CD14-positive monocyte (primary cell): ENCODE measurements around the gene ZNF324. TPM values are rescaled to one million over a fixed set of nuclear protein-coding genes. Genes with fewer than 3 reads are reported as not detected.

Source experiments
- DNase-seq, 3 donors: peaks; one replicate each; pipeline ENCODE4 v3.0.0-alpha.2; 2011 to 2022
- H2AFZ ChIP-seq: 2 replicates; pipeline ENCODE4 v1.6.0; 2012; ENCODE audit warnings: mild to moderate bottlenecking, low read depth, low read length, inconsistent platforms; ENCODE audit not compliant: insufficient read depth, poor library complexity, severe bottlenecking
- H3K27ac ChIP-seq, 2 donors: 1 replicate in 1 of 2; 2 replicates in 1 of 2; pipeline ENCODE4 v1.5.1; 2012 to 2013; ENCODE audit warnings: low read length in 2 of 2, control low read depth in 1 of 2, inconsistent platforms in 1 of 2, low read depth in 1 of 2, mild to moderate bottlenecking in 1 of 2
- H3K27me3 ChIP-seq, 2 donors: one replicate each; pipeline versions ENCODE4 v1.6.0 to v1.6.1; 2011 to 2013; ENCODE audit warnings: low read length in 2 of 2; ENCODE audit not compliant: control insufficient read depth in 2 of 2, insufficient read depth in 2 of 2
- H3K36me3 ChIP-seq, 2 donors: replicated peaks in 1 of 2; 1 replicate in 1 of 2; 2 replicates in 1 of 2; pipeline versions ENCODE4 v1.5.1 to v1.6.1; 2012 to 2013; ENCODE audit warnings: low read length in 2 of 2, control low read depth in 1 of 2, inconsistent platforms in 1 of 2, mild to moderate bottlenecking in 1 of 2; ENCODE audit not compliant: insufficient read depth in 2 of 2, control insufficient read depth in 1 of 2
- H3K4me1 ChIP-seq, 2 donors: 1 replicate in 1 of 2; 2 replicates in 1 of 2; pipeline versions ENCODE4 v1.5.1 to v1.6.1; 2012 to 2013; ENCODE audit warnings: low read length in 2 of 2, control low read depth in 1 of 2, inconsistent platforms in 1 of 2, mild to moderate bottlenecking in 1 of 2, moderate library complexity in 1 of 2; ENCODE audit not compliant: insufficient read depth in 2 of 2, control insufficient read depth in 1 of 2
- H3K4me2 ChIP-seq: replicated peaks from 2 replicates; pipeline ENCODE3; 2012; ENCODE audit warnings: low read length, moderate library complexity, mild to moderate bottlenecking; ENCODE audit not compliant: poor library complexity, severe bottlenecking; ENCODE audit errors: extremely low read depth
- H3K4me3 ChIP-seq, 3 experiments: fragments of 200-600 bp in 1 of 3; sonication (generic) in 1 of 3; replicated peaks in 1 of 3; 1 replicate in 2 of 3; 2 replicates in 1 of 3; pipeline ENCODE4 v1.5.1; 2011 to 2013; ENCODE audit warnings: low read length in 3 of 3, mild to moderate bottlenecking in 3 of 3, control low read depth in 2 of 3, low read depth in 2 of 3, inconsistent platforms in 1 of 3, moderate library complexity in 1 of 3
- H3K79me2 ChIP-seq: 2 replicates; pipeline ENCODE4 v1.6.0; 2012; ENCODE audit warnings: mild to moderate bottlenecking, control low read depth, inconsistent platforms, low read length, moderate library complexity; ENCODE audit not compliant: insufficient read depth
- H3K9ac ChIP-seq: 2 replicates; pipeline ENCODE4 v1.6.0; 2017; ENCODE audit warnings: low read length, mild to moderate bottlenecking; ENCODE audit not compliant: insufficient read depth, poor library complexity, severe bottlenecking
- H3K9me3 ChIP-seq, 2 donors: replicated peaks in 1 of 2; 1 replicate in 1 of 2; 2 replicates in 1 of 2; pipeline versions ENCODE4 v1.5.1 to v1.6.1; 2012 to 2013; ENCODE audit warnings: low read length in 2 of 2, control low read depth in 1 of 2; ENCODE audit not compliant: control insufficient read depth in 1 of 2, insufficient read depth in 1 of 2
- H4K20me1 ChIP-seq: 2 replicates; pipeline ENCODE4 v1.6.0; 2012; ENCODE audit warnings: mild to moderate bottlenecking, low read length, control low read depth, moderate library complexity; ENCODE audit not compliant: insufficient read depth
- H3K27ac Mint-ChIP-seq, 7 donors: one replicate each; pipeline ENCODE4 v1.8.0; 2020; ENCODE audit warnings: mild to moderate bottlenecking in 7 of 7, mixed read lengths in 7 of 7, moderate library complexity in 6 of 7, inconsistent platforms in 2 of 7
- H3K27me3 Mint-ChIP-seq, 3 donors: one replicate each; pipeline ENCODE4 v1.8.0; 2021 to 2022; ENCODE audit warnings: low read depth in 3 of 3, mild to moderate bottlenecking in 3 of 3, mixed read lengths in 3 of 3, moderate library complexity in 3 of 3, inconsistent platforms in 1 of 3
- H3K36me3 Mint-ChIP-seq, 2 donors: one replicate each; pipeline ENCODE4 v1.8.0; 2020; ENCODE audit warnings: mixed read lengths in 2 of 2, inconsistent platforms in 1 of 2, mild to moderate bottlenecking in 1 of 2
- H3K4me1 Mint-ChIP-seq: one replicate; pipeline ENCODE4 v1.8.0; 2020; ENCODE audit warnings: mild to moderate bottlenecking, mixed read lengths
- H3K4me3 Mint-ChIP-seq, 2 donors: one replicate each; pipeline ENCODE4 v1.8.0; 2020; ENCODE audit warnings: mild to moderate bottlenecking in 2 of 2, mixed read lengths in 2 of 2, moderate library complexity in 1 of 2
- H3K9me3 Mint-ChIP-seq, 7 donors: one replicate each; pipeline ENCODE4 v1.8.0; 2020 to 2022; ENCODE audit warnings: mixed read lengths in 7 of 7, mild to moderate bottlenecking in 6 of 7, moderate library complexity in 6 of 7, inconsistent platforms in 2 of 7
- CTCF ChIP-seq: fragments of 200-600 bp; IDR thresholded peaks from one replicate; pipeline ENCODE4 v1.8.0; 2022; ENCODE audit warnings: antibody characterized with exemption, mild to moderate bottlenecking
- WGBS: methylation state at CpG from one replicate; pipeline ENCODE4 v1.1.5; 2013; ENCODE audit warnings: missing lambda C conversion rate; ENCODE audit not compliant: insufficient coverage; 5-methylcytosine and 5-hydroxymethylcytosine counted together
- intact Hi-C, 2 donors: fragments of 100-400 bp; cut with micrococcal nuclease; formaldehyde crosslinking; loops; one replicate each; pipeline versions ENCODE4 v1.15.0 to v1.15.1; 2023
- polyA plus RNA-seq, 3 donors: library from polyadenylated mRNA; depleted of rRNA in 1 of 3; unstranded in 2 of 3; stranded (reverse) in 1 of 3; fragments of 300-500 nt in 2 of 3; fragments of >200 nt in 1 of 3; fragmentation: Illumina TruSeq in 2 of 3; gene quantifications; 1 replicate in 2 of 3; 2 replicates in 1 of 3; pipeline ENCODE4 v1.2.3, GENCODE V29; 2012 to 2021

Gene ZNF324
- polyA plus RNA-seq, 3 donors: 4.1 to 5.7 (median 5.3) TPM

DNA sequence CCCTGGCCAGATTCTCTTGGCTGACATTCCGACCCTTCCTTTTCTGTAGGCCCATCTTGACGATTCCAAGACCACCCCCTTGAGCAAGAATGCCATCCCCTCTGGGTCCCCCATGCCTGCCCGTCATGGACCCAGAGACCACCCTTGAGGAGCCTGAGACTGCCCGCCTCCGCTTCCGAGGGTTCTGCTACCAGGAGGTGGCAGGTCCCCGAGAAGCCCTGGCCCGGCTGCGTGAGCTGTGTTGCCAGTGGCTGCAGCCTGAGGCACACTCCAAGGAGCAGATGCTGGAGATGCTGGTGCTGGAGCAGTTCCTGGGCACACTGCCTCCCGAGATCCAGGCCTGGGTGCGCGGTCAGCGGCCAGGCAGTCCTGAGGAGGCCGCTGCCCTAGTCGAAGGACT, 10.2 kb downstream of the ZNF324 start:
- Mint-ChIP-seq H3K27me3 (peaks cover 2 to 6% (median 2%) of the 10 kb centered on the region in 3 donors), H3K9me3 (no peaks in the 10 kb centered on the region), H3K4me3 (peak overlapping the region; percentile 86 to 95), H3K4me1 (peaks cover 17% of the 10 kb centered on the region), H3K36me3 (peaks cover 15 to 21% of the 10 kb centered on the region in 2 donors), H3K27ac (peak overlapping the region in 6 of 7 donors; percentile 43 to 99 (median 90))
- no peaks in the 10 kb centered on the region for H3K9me3 ChIP-seq
- DNase-seq: peak in 1 of 3 donors; percentile 6
- H3K4me2 ChIP-seq: peak overlapping the region; percentile 88
- no peaks in the 10 kb centered on the region for H3K27me3 ChIP-seq
- no peak for TF ChIP-seq CTCF
- peaks cover 12 to 15% of the 10 kb centered on the region in 2 donors for H3K36me3 ChIP-seq
- WGBS: 95% methylated on average over 11 of the region's 15 CpGs
- H3K4me3 ChIP-seq: peak overlapping the region in 1 of 3 experiments; percentile 81
- H3K27ac ChIP-seq: no peak overlapping the region
- no peak overlapping the region for H3K9ac ChIP-seq
- peaks cover 14 to 21% of the 10 kb centered on the region in 2 donors for H3K4me1 ChIP-seq
- H2AFZ ChIP-seq: peak overlapping the region; percentile 92
- no peaks in the 10 kb centered on the region for H3K79me2 ChIP-seq
- no peaks in the 10 kb centered on the region for H4K20me1 ChIP-seq
- intact Hi-C loops: no loop called here

DNA sequence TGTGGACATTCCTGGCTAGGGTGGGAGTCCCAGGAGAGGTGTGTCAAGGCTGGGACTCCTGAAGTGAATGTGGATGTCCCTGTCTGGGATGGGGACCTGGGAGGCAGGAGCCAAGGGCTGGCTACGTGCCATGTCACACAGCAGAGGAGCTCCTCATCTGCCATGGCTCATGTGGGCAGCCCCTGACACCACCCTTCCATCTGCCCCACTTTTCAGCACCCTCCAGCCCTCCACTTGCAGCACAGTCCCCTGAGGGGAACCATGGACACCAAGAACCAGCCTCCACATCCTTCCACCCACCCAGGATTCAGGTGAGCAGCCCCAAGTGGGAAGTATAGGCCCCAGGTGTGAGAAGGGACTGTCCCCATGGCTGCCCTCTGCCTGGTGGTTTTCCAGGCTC, 11.0 kb downstream of the ZNF324 start:
- Mint-ChIP-seq H3K4me1 (peaks cover 17% of the 10 kb centered on the region), H3K36me3 (peaks cover 8 to 13% of the 10 kb centered on the region in 2 donors), H3K4me3 (no peak overlapping the region), H3K27ac (peak overlapping the region in 3 of 7 donors; percentile 58 to 75 (median 71)), H3K27me3 (peaks cover 0 to 6% (median 2%) of the 10 kb centered on the region in 3 donors), H3K9me3 (no peaks in the 10 kb centered on the region)
- Histone ChIP-seq H3K4me3 (no peak overlapping the region), H3K4me2 (no peak overlapping the region), H4K20me1 (no peaks in the 10 kb centered on the region), H3K9me3 (no peaks in the 10 kb centered on the region), H3K36me3 (peaks cover 4 to 8% of the 10 kb centered on the region in 2 donors), H3K27me3 (no peaks in the 10 kb centered on the region), H2AFZ (no peak overlapping the region), H3K27ac (no peak overlapping the region), H3K79me2 (no peaks in the 10 kb centered on the region), H3K9ac (no peak overlapping the region), H3K4me1 (peaks cover 14 to 21% of the 10 kb centered on the region in 2 donors)
- WGBS: 100% methylated on average over 1 of the region's 1 CpG
- intact Hi-C loops: no loop called here
- DNase-seq: peak in 1 of 3 donors; percentile 5
- TF ChIP-seq CTCF: no peak
